Measurements from ENCODE around the gene PCYOX1L.

Gene PCYOX1L

GRCh38 chr5:149344151-149344550 lies 13.7 kb upstream of the PCYOX1L start:
- TF ChIP-seq TAF1 (IDR thresholded peaks at IDR 0.05; ENCODE audit: borderline replicate concordance, insufficient read depth, low read length): no peak
- no peak for TF ChIP-seq POLR2AphosphoS5 (IDR thresholded peaks at IDR 0.05; ENCODE audit: low read depth, low read length)
- TF ChIP-seq SIN3A (IDR thresholded peaks at IDR 0.05; ENCODE audit: borderline replicate concordance, insufficient read depth, low read length): no peak
- TF ChIP-seq FOXP2 (optimal IDR thresholded peaks at IDR 0.05; ENCODE audit: borderline replicate concordance, extremely low read depth, extremely low read length, insufficient read depth): no peak
- TF ChIP-seq REST (IDR thresholded peaks at IDR 0.05; ENCODE audit: insufficient read depth in 1 of 2, low read depth in 2 of 2, low read length in 2 of 2): no peak

- TF ChIP-seq POLR2AphosphoS5 (IDR thresholded peaks at IDR 0.05; ENCODE audit: low read depth, low read length) (peak; percentile 82), REST (IDR thresholded peaks at IDR 0.05; ENCODE audit: insufficient read depth in 1 of 2, low read depth in 2 of 2, low read length in 2 of 2) (peak in 1 of 2 experiments; percentile 34; a peak in 2 of 4 replicates), TAF1 (IDR thresholded peaks at IDR 0.05; ENCODE audit: borderline replicate concordance, insufficient read depth, low read length) (peak; percentile 75; the same call in 1 of the 2 replicates), SIN3A (IDR thresholded peaks at IDR 0.05; ENCODE audit: borderline replicate concordance, insufficient read depth, low read length) (peak; percentile 83; the same call in 1 of the 2 replicates), FOXP2 (optimal IDR thresholded peaks at IDR 0.05; ENCODE audit: borderline replicate concordance, extremely low read depth, extremely low read length, insufficient read depth) (peak; percentile 75)
Measured at GRCh38 chr5:149345147-149345891, 12.5 kb upstream of the PCYOX1L start, which contains the start of gene GRPEL2. TSS of gene GRPEL2 (plus strand) at chr5:149345499. CDS start at chr5:149345540, 41 bp downstream.

GRCh38 chr5:149345892-149346222 lies 12.0 kb upstream of the PCYOX1L start:
- TF ChIP-seq REST (IDR thresholded peaks at IDR 0.05; ENCODE audit: insufficient read depth in 1 of 2, low read depth in 2 of 2, low read length in 2 of 2) (no peak), FOXP2 (optimal IDR thresholded peaks at IDR 0.05; ENCODE audit: borderline replicate concordance, extremely low read depth, extremely low read length, insufficient read depth) (no peak), SIN3A (IDR thresholded peaks at IDR 0.05; ENCODE audit: borderline replicate concordance, insufficient read depth, low read length) (no peak), POLR2AphosphoS5 (IDR thresholded peaks at IDR 0.05; ENCODE audit: low read depth, low read length) (no peak), TAF1 (IDR thresholded peaks at IDR 0.05; ENCODE audit: borderline replicate concordance, insufficient read depth, low read length) (no peak)

- no peak for TF ChIP-seq TAF1 (IDR thresholded peaks at IDR 0.05; ENCODE audit: borderline replicate concordance, insufficient read depth, low read length)
- TF ChIP-seq REST (IDR thresholded peaks at IDR 0.05; ENCODE audit: insufficient read depth in 1 of 2, low read depth in 2 of 2, low read length in 2 of 2): no peak
- TF ChIP-seq FOXP2 (optimal IDR thresholded peaks at IDR 0.05; ENCODE audit: borderline replicate concordance, extremely low read depth, extremely low read length, insufficient read depth): no peak
- no peak for TF ChIP-seq POLR2AphosphoS5 (IDR thresholded peaks at IDR 0.05; ENCODE audit: low read depth, low read length)
- TF ChIP-seq SIN3A (IDR thresholded peaks at IDR 0.05; ENCODE audit: borderline replicate concordance, insufficient read depth, low read length): no peak
Measured at GRCh38 chr5:149348518-149348917, 9.3 kb upstream of the PCYOX1L start.

All from PFSK-1 (cell line).